ENCODE results near the gene NMNAT3.

NMNAT3 gene

GRCh38 chr3:139547666-139548065, 130.1 kb downstream of the NMNAT3 start:
- Histone ChIP-seq H3K4me3 (ENCODE audit: insufficient read length, low read depth) (no peak overlapping the region), H3K4me1 (ENCODE audit: insufficient read depth, insufficient read length) (no peaks in the 10 kb centered on the region), H3K9ac (ENCODE audit: insufficient read length, low read depth) (no peak overlapping the region), H3K9me3 (ENCODE audit: insufficient read depth, low read length) (no peaks in the 10 kb centered on the region), H3K27me3 (ENCODE audit: insufficient read depth, insufficient read length) (no peaks in the 10 kb centered on the region), H3K36me3 (ENCODE audit: insufficient read depth, insufficient read length, low read length) (no peaks in the 10 kb centered on the region)
- no peak for DNase-seq (ENCODE audit: low read depth, low spot score)
- TF ChIP-seq YY1 (IDR thresholded peaks at IDR 0.05; ENCODE audit: insufficient read depth, insufficient read length) (no peak), ZNF274 (IDR thresholded peaks at IDR 0.05; ENCODE audit: low read depth, low read length) (no peak), SUZ12 (IDR thresholded peaks at IDR 0.05; ENCODE audit: extremely low read depth, insufficient read depth, insufficient read length) (no peak)

GRCh38 chr3:139546772-139547171, 131.0 kb downstream of the NMNAT3 start:
- Histone ChIP-seq H3K4me3 (ENCODE audit: insufficient read length, low read depth) (no peak overlapping the region), H3K9me3 (ENCODE audit: insufficient read depth, low read length) (no peaks in the 10 kb centered on the region), H3K4me1 (ENCODE audit: insufficient read depth, insufficient read length) (no peaks in the 10 kb centered on the region), H3K9ac (ENCODE audit: insufficient read length, low read depth) (no peak overlapping the region), H3K36me3 (ENCODE audit: insufficient read depth, insufficient read length, low read length) (no peaks in the 10 kb centered on the region), H3K27me3 (ENCODE audit: insufficient read depth, insufficient read length) (peaks cover 6% of the 10 kb centered on the region)
- no peak for DNase-seq (ENCODE audit: low read depth, low spot score)
- TF ChIP-seq YY1 (IDR thresholded peaks at IDR 0.05; ENCODE audit: insufficient read depth, insufficient read length), result no peak
- TF ChIP-seq ZNF274 (IDR thresholded peaks at IDR 0.05; ENCODE audit: low read depth, low read length), result no peak
- TF ChIP-seq SUZ12 (IDR thresholded peaks at IDR 0.05; ENCODE audit: extremely low read depth, insufficient read depth, insufficient read length), result no peak

- TF ChIP-seq YY1 (IDR thresholded peaks at IDR 0.05; ENCODE audit: insufficient read depth, insufficient read length) (no peak), SUZ12 (IDR thresholded peaks at IDR 0.05; ENCODE audit: extremely low read depth, insufficient read depth, insufficient read length) (no peak), ZNF274 (IDR thresholded peaks at IDR 0.05; ENCODE audit: low read depth, low read length) (no peak)
Observed at GRCh38 chr3:139541532-139542288, 136.1 kb downstream of the NMNAT3 start.

GRCh38 chr3:139540651-139541531, 136.9 kb downstream of the NMNAT3 start:
- TF ChIP-seq ZNF274 (IDR thresholded peaks at IDR 0.05; ENCODE audit: low read depth, low read length), result no peak
- no peak for TF ChIP-seq SUZ12 (IDR thresholded peaks at IDR 0.05; ENCODE audit: extremely low read depth, insufficient read depth, insufficient read length)
- no peak for TF ChIP-seq YY1 (IDR thresholded peaks at IDR 0.05; ENCODE audit: insufficient read depth, insufficient read length)
- Histone ChIP-seq H3K27me3 (ENCODE audit: insufficient read depth, insufficient read length) (peaks cover 20% of the 10 kb centered on the region), H3K36me3 (ENCODE audit: insufficient read depth, insufficient read length, low read length) (peaks cover 12% of the 10 kb centered on the region), H3K9me3 (ENCODE audit: insufficient read depth, low read length) (peaks cover 12% of the 10 kb centered on the region; the same call in 1 of the 2 replicates), H3K9ac (ENCODE audit: insufficient read length, low read depth) (peak overlapping the region; percentile 44), H3K4me3 (ENCODE audit: insufficient read length, low read depth) (peak overlapping the region; percentile 59), H3K4me1 (ENCODE audit: insufficient read depth, insufficient read length) (peaks cover 11% of the 10 kb centered on the region)
- DNase-seq (ENCODE audit: low read depth, low spot score), result no peak

More at GRCh38 chr3:139541532-139542288, 136.1 kb downstream of the NMNAT3 start:
- peaks cover 20% of the 10 kb centered on the region for H3K27me3 ChIP-seq (ENCODE audit: insufficient read depth, insufficient read length)
- H3K9ac ChIP-seq (ENCODE audit: insufficient read length, low read depth), result no peak overlapping the region
- no peak overlapping the region for H3K4me3 ChIP-seq (ENCODE audit: insufficient read length, low read depth)
- H3K9me3 ChIP-seq (ENCODE audit: insufficient read depth, low read length), result peaks cover 12% of the 10 kb centered on the region; the same call in 1 of the 2 replicates
- peaks cover 11% of the 10 kb centered on the region for H3K4me1 ChIP-seq (ENCODE audit: insufficient read depth, insufficient read length)
- DNase-seq (ENCODE audit: low read depth, low spot score), result no peak
- peaks cover 4% of the 10 kb centered on the region for H3K36me3 ChIP-seq (ENCODE audit: insufficient read depth, insufficient read length, low read length)

GRCh38 chr3:139538733-139539132, 139.0 kb downstream of the NMNAT3 start:
- Histone ChIP-seq H3K9me3 (ENCODE audit: insufficient read depth, low read length) (peaks cover 12% of the 10 kb centered on the region; the same call in 1 of the 2 replicates), H3K4me1 (ENCODE audit: insufficient read depth, insufficient read length) (peaks cover 22% of the 10 kb centered on the region), H3K27me3 (ENCODE audit: insufficient read depth, insufficient read length) (peaks cover 20% of the 10 kb centered on the region), H3K36me3 (ENCODE audit: insufficient read depth, insufficient read length, low read length) (peaks cover 15% of the 10 kb centered on the region), H3K4me3 (ENCODE audit: insufficient read length, low read depth) (peak overlapping the region; percentile 59), H3K9ac (ENCODE audit: insufficient read length, low read depth) (peak overlapping the region; percentile 72)
- no peak for TF ChIP-seq YY1 (IDR thresholded peaks at IDR 0.05; ENCODE audit: insufficient read depth, insufficient read length)
- no peak for TF ChIP-seq SUZ12 (IDR thresholded peaks at IDR 0.05; ENCODE audit: extremely low read depth, insufficient read depth, insufficient read length)
- TF ChIP-seq ZNF274 (IDR thresholded peaks at IDR 0.05; ENCODE audit: low read depth, low read length), result no peak
- no peak for DNase-seq (ENCODE audit: low read depth, low spot score)

GRCh38 chr3:139537795-139538621, 139.8 kb downstream of the NMNAT3 start:
- no peak for DNase-seq (ENCODE audit: low read depth, low spot score)
- Histone ChIP-seq H3K4me1 (ENCODE audit: insufficient read depth, insufficient read length) (peaks cover 22% of the 10 kb centered on the region), H3K4me3 (ENCODE audit: insufficient read length, low read depth) (no peak overlapping the region), H3K36me3 (ENCODE audit: insufficient read depth, insufficient read length, low read length) (peaks cover 15% of the 10 kb centered on the region), H3K9me3 (ENCODE audit: insufficient read depth, low read length) (peaks cover 12% of the 10 kb centered on the region; the same call in 1 of the 2 replicates), H3K27me3 (ENCODE audit: insufficient read depth, insufficient read length) (peaks cover 20% of the 10 kb centered on the region), H3K9ac (ENCODE audit: insufficient read length, low read depth) (no peak overlapping the region)
- TF ChIP-seq ZNF274 (IDR thresholded peaks at IDR 0.05; ENCODE audit: low read depth, low read length) (no peak), YY1 (IDR thresholded peaks at IDR 0.05; ENCODE audit: insufficient read depth, insufficient read length) (no peak), SUZ12 (IDR thresholded peaks at IDR 0.05; ENCODE audit: extremely low read depth, insufficient read depth, insufficient read length) (no peak)
